ENCODE results near the gene POPDC2.

DNA sequence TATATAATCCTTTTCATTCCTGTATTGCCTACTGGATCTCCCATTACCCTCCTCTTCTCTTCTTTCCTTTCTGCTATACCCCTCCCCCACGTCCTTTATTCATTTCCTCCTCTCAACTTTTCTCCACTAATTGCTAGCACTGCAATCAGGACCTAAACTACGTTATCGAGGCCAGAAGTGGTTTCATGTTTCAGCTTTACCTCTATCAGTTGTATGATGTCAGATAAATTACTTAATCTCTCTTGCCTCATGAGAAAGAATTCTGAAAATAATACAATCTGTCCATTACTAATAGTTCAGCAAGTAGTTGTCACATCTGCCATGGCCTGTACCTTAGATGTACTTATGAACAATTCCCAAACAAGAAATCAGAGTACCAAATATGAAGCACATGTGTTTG, 10.6 kb downstream of the POPDC2 start:
- TF ChIP-seq, protein P1, sequence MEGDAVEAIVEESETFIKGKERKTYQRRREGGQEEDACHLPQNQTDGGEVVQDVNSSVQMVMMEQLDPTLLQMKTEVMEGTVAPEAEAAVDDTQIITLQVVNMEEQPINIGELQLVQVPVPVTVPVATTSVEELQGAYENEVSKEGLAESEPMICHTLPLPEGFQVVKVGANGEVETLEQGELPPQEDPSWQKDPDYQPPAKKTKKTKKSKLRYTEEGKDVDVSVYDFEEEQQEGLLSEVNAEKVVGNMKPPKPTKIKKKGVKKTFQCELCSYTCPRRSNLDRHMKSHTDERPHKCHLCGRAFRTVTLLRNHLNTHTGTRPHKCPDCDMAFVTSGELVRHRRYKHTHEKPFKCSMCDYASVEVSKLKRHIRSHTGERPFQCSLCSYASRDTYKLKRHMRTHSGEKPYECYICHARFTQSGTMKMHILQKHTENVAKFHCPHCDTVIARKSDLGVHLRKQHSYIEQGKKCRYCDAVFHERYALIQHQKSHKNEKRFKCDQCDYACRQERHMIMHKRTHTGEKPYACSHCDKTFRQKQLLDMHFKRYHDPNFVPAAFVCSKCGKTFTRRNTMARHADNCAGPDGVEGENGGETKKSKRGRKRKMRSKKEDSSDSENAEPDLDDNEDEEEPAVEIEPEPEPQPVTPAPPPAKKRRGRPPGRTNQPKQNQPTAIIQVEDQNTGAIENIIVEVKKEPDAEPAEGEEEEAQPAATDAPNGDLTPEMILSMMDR (conservative IDR thresholded peaks at IDR 0.05 in 1 of 2, IDR thresholded peaks at IDR 0.05 in 1 of 2; ENCODE audit: extremely low read depth in 1 of 2, insufficient read depth in 1 of 2, low read depth in 1 of 2, low read length in 2 of 2), result no peak
- no peak for TF ChIP-seq EZH2 (IDR thresholded peaks at IDR 0.05; ENCODE audit: borderline replicate concordance, low read length)
